ENCODE data around the gene RALGAPA2.

The RALGAPA2 gene

GRCh38 chr20:20448881-20449280, 263.6 kb downstream of the RALGAPA2 start:
- no peak for TF ChIP-seq CTCF (IDR thresholded peaks at IDR 0.05)

GRCh38 chr20:20447196-20447595, 265.2 kb downstream of the RALGAPA2 start:
- TF ChIP-seq CTCF (IDR thresholded peaks at IDR 0.05), result no peak

- TF ChIP-seq CTCF (IDR thresholded peaks at IDR 0.05), result no peak
Measured at GRCh38 chr20:20446425-20447015, 265.9 kb downstream of the RALGAPA2 start.

- TF ChIP-seq CTCF (IDR thresholded peaks at IDR 0.05), result no peak
Measured at GRCh38 chr20:20446001-20446400, 266.4 kb downstream of the RALGAPA2 start.

GRCh38 chr20:20443504-20443903, 268.9 kb downstream of the RALGAPA2 start:
- no peak for TF ChIP-seq CTCF (IDR thresholded peaks at IDR 0.05)

- no peak for TF ChIP-seq CTCF (IDR thresholded peaks at IDR 0.05)
Measured at GRCh38 chr20:20442466-20442865, 270.0 kb downstream of the RALGAPA2 start.

GRCh38 chr20:20440886-20441658, 271.4 kb downstream of the RALGAPA2 start:
- no peak for TF ChIP-seq CTCF (IDR thresholded peaks at IDR 0.05)

Measured in LNCAP (cell line).